Smooth muscle cell of the brain vasculature (primary cell): Measurements from ENCODE around the gene KLK12.

Experiments used
- DNase-seq: peaks from one replicate; pipeline ENCODE4 v3.0.0-alpha.2; 2012; ENCODE audit warnings: low read depth, low spot score

KLK12 gene

GRCh38 chr19:51034704-51035103 is at the start of gene KLK12:
KLK12 (minus strand) TSS chr19:51035002; CDS start chr19:51034621, 381 bp downstream.
- DNase-seq = no peak

GRCh38 chr19:51084505-51084904 is 49.7 kb upstream of the KLK12 start:
- no peak for DNase-seq

GRCh38 chr19:51083783-51084182 is 49.0 kb upstream of the KLK12 start:
- no peak for DNase-seq

- no peak for DNase-seq
These were observed 48.4 kb upstream of the KLK12 start for GRCh38 chr19:51083181-51083580.

- no peak for DNase-seq
These were observed 47.8 kb upstream of the KLK12 start, which contains the start of gene KLK14 for GRCh38 chr19:51082611-51083010. KLK14 (minus strand) TSS chr19:51082887; CDS start chr19:51082614, 273 bp downstream.

- no peak for DNase-seq
These were observed 46.7 kb upstream of the KLK12 start for GRCh38 chr19:51081476-51081875.

GRCh38 chr19:51079481-51080110 is 44.8 kb upstream of the KLK12 start:
- no peak for DNase-seq

- DNase-seq = no peak
These were observed 43.9 kb upstream of the KLK12 start for GRCh38 chr19:51078731-51079130.

- DNase-seq = no peak
These were observed 43.3 kb upstream of the KLK12 start for GRCh38 chr19:51078104-51078503.

- no peak for DNase-seq
These were observed 41.9 kb upstream of the KLK12 start for GRCh38 chr19:51076631-51077213.

- DNase-seq = no peak
These were observed 41.2 kb upstream of the KLK12 start for GRCh38 chr19:51075998-51076397.

- DNase-seq = no peak
These were observed 36.2 kb upstream of the KLK12 start for GRCh38 chr19:51071095-51071405.

- no peak for DNase-seq
These were observed 35.7 kb upstream of the KLK12 start for GRCh38 chr19:51070334-51071094.

GRCh38 chr19:51066393-51067186 is 31.8 kb upstream of the KLK12 start:
- DNase-seq = no peak

GRCh38 chr19:51065221-51065960 is 30.6 kb upstream of the KLK12 start:
- DNase-seq = no peak

- DNase-seq = no peak
These were observed 29.9 kb upstream of the KLK12 start, which contains the start of gene KLK13 for GRCh38 chr19:51064534-51065220. KLK13 (minus strand) TSS chr19:51065092; CDS start chr19:51065067, 25 bp downstream.

- no peak for DNase-seq
These were observed 28.9 kb upstream of the KLK12 start for GRCh38 chr19:51063664-51064063.

GRCh38 chr19:51060973-51061372 is 26.2 kb upstream of the KLK12 start:
- no peak for DNase-seq

- DNase-seq = no peak
These were observed 25.5 kb upstream of the KLK12 start for GRCh38 chr19:51060336-51060735.

- DNase-seq = no peak
These were observed 24.9 kb upstream of the KLK12 start for GRCh38 chr19:51059715-51060114.

GRCh38 chr19:51055866-51056265 is 21.1 kb upstream of the KLK12 start:
- DNase-seq = no peak
